Lower leg skin (tissue), 3 donors: ENCODE data around the gene POLA1.

Experiments
- POLR2A ChIP-seq, 2 donors: fragments of 450-650 bp; IDR thresholded peaks; one replicate each; pipeline ENCODE4 v1.6.1; 2016 to 2017; ENCODE audit warnings: antibody characterized with exemption in 2 of 2, mild to moderate bottlenecking in 1 of 2, moderate library complexity in 1 of 2
- TF ChIP-seq, protein P1 (sequence below), 3 donors: fragments of 450-650 bp; IDR thresholded peaks; one replicate each; pipeline ENCODE4 v1.5.1; 2016; ENCODE audit warnings: antibody characterized with exemption in 3 of 3, mild to moderate bottlenecking in 3 of 3, moderate library complexity in 2 of 3

DNA sequence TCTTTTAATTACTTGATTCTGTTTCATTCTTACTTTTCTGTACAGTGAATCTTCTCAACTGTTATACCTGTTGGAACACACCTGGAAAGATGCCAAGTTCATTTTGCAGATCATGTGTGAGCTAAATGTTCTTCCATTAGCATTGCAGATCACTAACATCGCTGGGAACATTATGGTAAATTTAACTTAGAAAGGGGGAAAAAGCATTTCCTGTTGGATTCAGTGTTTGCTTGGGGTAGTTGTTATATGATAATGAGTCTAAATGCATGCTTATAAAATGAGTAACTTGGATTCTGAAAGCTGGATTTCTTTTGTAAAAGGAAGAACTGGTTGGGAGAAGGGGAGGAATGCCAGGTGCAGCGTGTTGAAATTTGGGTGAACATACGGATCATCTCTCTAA lies 47.6 kb downstream of the POLA1 start:
- TF ChIP-seq, protein P1, sequence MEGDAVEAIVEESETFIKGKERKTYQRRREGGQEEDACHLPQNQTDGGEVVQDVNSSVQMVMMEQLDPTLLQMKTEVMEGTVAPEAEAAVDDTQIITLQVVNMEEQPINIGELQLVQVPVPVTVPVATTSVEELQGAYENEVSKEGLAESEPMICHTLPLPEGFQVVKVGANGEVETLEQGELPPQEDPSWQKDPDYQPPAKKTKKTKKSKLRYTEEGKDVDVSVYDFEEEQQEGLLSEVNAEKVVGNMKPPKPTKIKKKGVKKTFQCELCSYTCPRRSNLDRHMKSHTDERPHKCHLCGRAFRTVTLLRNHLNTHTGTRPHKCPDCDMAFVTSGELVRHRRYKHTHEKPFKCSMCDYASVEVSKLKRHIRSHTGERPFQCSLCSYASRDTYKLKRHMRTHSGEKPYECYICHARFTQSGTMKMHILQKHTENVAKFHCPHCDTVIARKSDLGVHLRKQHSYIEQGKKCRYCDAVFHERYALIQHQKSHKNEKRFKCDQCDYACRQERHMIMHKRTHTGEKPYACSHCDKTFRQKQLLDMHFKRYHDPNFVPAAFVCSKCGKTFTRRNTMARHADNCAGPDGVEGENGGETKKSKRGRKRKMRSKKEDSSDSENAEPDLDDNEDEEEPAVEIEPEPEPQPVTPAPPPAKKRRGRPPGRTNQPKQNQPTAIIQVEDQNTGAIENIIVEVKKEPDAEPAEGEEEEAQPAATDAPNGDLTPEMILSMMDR (IDR thresholded peaks at IDR 0.05) = no peak
- no peak for TF ChIP-seq POLR2A (IDR thresholded peaks at IDR 0.05)
